Inferior parietal cortex (tissue), 1 donor: ENCODE measurements around the gene RETN.

Experiments
- DNase-seq: peaks from one replicate; pipeline ENCODE4 v3.0.0-alpha.2; 2016; ENCODE audit errors: extremely low spot score

RETN gene

DNA sequence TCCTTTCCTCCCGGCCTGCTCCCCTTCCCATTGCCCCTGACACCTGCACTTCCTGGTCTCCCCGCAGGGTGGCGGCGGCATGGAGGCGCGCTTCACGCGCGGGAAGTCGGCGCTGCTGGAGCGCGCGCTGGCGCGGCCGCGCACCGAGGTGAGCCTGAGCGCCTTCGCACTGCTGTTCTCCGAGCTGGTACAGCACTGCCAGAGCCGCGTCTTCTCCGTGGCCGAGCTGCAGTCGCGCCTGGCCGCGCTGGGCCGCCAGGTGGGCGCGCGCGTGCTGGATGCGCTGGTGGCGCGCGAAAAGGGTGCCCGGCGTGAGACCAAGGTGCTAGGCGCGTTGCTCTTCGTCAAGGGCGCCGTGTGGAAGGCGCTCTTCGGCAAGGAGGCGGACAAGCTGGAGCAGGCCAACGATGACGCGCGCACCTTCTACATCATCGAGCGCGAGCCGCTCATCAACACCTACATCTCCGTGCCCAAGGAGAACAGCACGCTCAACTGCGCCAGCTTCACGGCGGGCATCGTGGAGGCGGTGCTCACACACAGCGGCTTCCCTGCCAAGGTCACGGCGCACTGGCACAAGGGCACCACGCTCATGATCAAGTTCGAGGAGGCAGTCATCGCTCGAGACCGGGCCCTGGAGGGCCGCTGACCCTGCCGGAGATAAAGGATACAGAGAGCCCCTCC lies 13.5 kb downstream of the RETN start:
- DNase-seq: no peak

DNA sequence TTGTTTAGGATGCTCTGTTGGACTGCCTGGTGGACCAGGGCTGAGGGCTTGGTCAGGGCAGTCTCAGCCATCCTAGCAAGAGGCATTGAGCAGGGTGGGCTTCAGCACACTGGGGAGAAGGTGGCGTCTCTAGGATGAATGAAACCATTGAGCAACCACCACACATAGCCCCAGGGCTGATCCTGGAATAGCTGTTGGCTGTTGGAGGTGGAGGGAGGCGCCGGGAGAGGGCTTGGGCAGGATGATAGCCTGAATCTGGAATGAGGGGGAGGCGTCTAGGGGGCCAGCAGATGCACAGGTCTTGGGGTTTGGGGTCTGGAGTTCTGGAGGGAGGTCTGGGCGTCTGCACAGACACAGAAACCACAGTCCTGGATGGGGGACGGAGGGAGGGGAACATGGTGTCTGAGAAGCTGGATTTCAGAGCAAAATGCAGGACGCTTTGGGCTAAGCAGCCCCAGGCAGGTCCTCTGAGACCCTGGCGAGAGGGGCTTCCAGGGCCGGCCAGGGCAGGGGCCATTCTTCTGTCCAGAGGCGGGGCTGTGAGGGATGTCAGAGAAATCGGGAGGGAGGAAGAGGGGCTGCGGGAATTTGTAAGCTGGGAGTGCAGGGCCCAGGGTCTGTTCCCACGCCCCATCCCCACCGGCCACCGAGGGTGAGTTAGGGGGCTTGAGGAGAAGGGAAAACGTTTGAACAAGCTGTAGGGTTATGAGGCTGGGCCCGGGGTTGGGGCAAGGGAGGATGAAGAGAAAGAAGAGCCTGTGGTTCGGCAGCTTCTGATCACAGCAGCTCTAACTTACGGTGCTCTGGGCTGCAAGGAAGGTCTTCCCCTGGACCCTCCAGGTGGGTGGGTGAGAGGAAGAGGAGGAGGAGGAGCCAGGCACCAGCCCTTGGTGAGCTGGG lies 16.9 kb downstream of the RETN start:
- no peak for DNase-seq

DNA sequence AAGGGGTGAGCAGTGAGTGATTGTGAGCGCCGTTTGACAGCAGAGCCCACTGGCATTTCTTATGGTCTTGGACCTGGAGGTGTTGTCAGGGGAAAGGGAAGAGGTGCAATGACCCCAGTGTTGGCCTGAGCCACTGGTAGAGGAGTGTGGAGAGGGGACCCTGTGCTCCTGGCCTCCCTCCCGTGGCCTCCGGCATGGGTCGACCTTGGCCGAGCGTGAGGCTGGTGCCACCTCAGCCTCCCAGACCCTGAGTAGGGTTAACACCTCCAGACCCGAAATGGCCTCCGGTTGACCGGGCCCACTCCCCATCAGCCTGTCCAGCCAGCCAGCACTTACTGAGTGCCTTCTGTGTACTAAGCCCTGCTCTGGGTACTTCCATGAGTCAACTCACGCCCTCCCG lies 18.3 kb downstream of the RETN start:
- no peak for DNase-seq

DNA sequence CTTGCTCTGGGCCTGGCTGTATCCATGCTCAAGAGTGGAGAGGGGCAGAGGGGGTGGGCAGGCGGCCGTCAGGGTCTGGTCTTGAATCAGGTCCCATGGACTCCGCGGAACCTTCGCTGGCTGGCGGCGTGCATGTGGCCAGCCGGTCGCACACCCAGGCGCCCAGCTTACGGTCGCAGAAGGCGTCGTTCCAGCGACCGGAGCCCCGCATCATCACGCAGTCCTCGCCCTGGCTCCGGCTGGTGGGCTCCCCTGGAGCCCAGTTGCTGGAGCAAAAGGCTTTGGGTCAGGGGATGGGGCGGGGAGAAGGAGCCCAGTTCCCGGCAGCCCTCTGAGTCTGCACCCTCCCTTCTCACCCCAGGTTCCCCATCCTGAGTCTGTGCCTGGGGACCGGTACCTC lies 20.3 kb downstream of the RETN start:
- no peak for DNase-seq

DNA sequence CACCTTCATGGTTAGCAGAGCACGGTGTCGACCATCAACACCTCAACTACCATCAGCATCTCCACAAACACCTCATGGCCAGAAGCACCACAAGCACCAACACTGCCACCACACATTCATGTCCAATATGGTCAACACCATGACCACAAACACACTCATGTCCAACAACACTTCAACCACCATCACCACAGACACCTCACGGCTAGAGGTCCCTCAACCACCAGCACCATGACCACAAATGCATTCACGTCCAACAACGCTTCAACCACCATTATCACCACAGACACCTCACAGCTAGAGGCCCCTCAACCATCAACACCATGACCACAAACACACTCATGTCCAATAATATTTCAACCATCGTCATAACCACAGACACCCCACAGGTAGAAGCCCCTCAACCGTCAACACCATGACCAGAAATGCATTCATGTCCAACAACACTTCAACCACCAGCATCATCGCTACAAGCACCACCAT lies 22.0 kb downstream of the RETN start:
- DNase-seq: no peak

DNA sequence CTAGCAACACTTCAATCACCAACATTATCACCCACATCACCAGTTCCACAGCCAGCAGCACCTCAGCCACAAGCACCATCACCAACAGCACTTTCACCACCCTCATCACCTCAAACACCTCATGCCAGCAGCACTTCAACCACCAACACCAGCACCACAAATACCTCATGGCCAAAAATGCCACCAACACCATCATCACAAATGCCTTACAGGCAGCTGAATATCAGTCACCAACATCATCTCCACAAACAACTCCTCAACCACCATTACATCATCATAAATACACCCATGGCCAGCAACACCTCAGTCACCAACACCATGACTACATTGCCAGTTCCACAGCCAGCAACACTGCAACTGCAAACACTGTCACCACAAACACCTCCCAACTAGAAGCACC lies 22.6 kb downstream of the RETN start:
- DNase-seq: no peak

DNA sequence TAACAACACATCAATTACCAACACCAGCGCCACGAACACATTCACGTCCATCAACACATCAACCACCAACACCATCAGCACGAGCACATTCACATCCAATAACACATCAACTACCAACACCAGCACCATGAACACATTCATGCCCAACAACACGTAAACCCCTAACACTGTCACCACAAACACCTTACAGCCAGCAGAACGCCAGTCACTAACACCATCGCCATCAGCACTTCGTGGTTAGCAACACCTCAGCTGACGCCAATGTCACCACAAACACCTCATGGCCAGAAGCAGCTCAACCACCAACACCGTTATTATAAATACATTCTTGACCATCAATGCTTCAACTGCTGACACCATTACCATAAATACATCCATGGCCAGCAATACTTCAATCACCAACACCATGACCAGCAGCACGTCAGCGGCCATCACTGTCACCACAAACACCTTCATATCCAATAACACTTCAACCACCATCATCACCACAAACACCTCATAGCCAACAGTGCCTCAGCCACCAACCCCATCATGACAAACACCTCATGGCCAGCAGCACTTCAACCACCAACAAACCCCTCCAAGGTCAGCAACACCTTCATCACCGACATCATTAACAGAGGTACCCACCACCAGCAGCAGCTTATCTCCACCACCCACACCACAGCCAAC lies 23.7 kb downstream of the RETN start:
- no peak for DNase-seq

DNA sequence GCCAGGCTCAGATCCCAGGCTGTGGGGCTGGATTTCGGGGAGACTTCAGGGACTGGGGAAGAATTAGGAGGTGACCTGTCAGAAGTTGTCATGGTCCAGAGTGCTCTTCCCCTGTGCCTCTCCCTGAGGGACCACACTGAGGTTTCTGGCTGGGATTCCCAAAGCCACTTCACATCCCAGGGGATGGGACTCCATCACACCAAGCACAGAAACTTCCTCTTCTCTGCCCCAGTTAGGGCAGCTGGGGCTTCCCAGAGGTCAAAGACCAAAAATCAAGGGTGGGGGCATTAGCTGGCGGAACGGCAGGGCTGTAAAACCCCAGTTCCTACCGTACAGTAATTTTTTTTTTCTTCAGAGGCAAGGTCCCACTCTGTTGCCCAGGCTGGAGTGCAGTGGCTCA lies 25.6 kb downstream of the RETN start:
- DNase-seq: no peak

DNA sequence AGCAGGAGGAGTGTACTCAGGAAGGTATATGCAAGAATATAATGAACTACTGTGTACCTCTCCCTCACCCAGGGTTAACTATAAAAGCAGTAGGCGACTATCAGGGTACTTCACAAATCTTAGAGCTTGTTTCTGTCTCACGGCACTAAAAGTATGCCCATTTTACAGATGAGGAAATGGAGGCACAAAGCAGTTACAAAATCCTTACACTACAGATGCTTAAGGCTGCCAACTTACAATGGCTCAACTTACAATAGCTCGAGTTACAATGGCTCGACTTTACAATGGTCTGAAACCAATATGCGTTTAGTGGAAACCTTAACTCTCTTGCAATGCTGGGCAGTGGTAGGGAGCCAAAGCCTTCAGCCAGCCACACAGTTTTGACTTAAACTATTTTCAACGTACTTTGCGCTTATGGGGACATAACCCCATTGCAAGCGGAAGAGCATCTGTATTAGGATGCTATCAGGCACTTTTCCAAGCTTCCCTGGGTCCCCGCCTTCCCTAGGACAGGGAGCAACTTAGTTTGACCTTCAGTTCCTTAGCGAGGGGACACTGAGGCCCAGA lies 29.0 kb downstream of the RETN start:
- DNase-seq: no peak

DNA sequence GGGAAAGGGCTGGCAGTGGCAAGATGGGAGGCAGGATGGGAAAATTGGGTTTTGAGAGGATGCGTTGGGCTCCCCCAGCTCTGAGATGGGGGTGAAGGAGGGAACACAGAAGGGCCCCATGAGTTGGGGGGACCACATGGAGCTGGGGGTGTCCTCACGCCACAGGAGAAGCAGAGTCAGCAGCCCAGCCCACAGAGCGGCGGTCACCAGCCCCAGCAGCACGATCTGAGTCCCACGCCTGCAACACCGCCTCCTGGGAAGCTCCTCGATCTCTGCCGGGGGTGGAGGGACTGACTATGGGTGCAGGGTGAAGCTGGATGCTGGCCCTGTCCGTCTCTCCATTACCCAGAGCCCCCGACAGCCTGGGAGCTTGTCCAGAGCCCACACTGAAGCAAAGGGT lies 29.7 kb downstream of the RETN start:
- DNase-seq: no peak

DNA sequence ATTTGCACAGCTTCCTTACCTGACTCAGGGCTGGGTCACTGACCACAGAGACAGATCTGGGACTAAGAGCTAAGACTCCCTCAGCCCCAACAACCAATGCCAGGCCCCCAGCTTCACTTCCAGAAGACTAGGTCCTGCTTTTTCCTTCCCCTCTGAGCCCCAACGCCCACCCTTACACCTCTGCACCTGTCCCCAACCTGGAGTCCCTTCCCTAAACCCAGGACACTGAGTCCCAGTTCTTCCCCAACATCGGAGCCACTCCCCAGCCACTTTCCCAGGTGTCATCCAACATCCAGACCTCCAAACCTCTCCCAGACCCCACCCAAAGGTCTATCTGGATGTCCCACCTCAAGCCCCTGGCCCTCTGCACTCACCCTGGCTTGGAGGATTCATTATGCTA lies 30.2 kb downstream of the RETN start:
- DNase-seq: no peak

DNA sequence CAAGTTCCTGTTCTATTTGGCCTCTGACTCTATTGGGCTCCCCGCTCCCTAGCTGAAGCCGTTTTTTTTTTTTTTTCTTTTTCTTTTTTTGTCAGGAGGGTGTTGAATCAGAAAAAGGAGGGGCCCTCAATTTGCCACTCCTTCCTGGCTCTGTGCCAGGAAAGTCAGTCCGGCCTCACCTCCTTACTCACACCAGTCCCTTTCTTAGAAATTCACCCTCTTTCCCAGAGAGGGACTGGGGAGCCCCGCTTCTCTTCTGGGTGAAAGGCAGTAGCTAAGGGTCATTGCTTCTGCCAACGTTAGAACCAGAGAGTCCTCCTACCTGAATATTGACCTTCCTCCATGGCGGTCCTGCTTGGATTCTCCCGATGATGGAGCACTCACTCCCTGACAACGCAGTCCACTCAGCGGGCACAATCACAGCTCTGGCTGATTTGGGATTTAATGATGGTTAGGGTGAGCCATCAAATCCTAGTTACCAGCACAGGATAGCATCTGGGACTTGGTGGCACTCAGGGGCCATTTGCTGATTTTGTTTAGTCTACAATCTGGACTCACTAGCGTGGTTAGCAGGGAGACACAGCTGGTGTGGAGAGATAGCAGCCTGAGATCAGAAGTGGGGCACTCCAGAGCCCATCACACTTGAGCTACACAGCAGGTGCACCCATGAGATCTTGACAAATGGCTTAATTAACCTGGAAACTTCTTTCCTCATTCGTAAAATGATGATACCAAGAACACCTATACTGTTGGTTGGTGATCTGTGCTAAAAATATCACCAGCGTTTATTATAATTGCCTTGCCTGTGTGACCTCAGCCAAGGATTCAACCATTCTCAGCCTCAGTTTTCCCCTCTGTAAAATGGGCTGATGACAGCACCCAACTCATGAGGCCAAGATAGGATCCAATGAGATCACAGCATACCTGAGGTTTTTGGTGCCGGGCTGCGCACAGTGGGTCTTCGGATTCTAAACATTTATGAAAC lies 30.9 kb downstream of the RETN start:
- no peak for DNase-seq

DNA sequence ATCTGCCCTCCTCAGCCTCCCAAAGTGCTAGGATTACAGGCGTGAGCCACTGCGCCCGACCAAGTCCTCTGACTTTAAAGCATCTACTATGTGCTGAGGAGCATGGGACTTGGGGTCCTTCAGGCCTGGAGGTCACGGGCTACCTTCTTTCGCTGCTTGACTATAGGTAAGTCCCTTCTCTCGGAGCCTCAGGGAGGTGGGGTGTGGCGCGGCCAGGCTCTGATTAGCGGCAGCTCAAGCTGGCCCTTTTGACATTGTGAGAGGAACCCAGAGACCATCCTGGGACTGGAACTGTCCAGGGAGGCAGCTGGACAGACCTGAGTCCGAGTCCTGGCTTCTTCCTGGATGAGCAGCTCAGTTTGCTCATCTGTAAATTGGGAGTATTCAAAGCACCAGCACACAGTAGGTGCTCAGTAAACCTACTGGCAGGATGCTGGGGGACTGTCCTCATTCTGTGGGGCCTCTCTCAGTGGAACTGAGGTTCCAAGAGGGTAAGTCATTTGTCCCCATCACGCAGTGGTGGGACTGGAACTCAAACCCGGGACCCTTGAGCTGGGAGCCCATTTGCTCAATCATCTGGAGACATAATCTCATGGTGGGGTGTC lies 32.3 kb downstream of the RETN start:
- DNase-seq: no peak

DNA sequence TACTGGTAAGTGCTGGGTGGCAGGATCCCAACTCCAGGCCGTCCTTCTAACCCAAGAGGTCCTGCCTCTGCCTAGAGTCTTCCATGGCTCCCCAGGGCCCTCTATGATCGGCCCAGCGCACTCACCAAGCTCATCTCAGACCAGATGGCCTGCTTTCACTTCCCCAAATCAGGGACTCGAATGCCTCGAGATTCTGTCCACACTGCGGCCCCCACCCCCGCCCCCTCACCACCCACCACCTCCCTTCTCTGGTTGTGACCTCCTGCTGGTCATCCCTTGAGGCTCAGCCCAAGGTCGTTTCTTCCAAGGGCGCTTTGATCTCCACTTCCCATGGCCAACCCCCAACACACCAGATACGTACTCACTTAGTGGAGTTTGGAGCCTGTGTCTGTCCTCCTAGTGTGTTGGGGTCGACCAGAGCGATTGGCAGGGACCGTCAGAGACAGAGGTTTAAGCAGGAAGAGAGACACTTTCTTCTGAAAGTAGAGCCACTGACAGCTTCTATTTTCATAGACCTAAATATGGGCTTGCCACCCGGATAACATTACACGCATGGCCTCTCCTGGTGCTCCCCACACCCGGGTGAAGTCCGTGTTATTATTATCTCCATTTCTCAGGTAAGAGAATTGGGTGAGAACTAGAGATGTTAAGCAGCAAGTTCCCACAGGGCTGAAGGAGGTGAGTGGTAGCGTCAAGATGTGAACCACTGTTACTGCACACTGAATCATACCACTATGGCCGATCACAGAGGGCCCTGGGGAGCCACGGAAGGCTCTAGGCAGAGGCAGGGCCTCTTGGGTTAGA lies 33.0 kb downstream of the RETN start, which contains the start of gene FCER2:
TSS of gene FCER2 (minus strand) at position 478 of the 804 bp plus-strand sequence. CDS start 2,371 bp downstream, outside the sequence.
- DNase-seq: no peak

DNA sequence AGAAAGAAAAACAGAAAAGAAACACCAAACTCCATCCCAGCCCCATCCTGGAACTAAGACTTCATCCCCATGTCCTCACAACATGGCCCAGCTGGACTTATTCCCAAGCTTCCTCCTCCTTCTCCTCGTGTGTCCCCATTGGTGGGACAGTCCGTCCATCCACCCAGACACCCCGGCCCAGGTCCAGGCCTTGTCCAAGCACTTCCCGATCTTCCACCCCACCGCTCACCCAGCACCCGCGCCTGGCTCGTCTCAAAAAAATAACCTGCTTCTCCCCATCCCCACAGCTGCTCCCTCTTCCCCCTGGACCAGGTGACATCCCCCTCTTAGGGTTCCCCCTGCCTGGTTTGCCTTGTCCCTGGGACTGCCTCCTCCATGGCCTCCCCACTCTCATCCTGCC lies 34.5 kb downstream of the RETN start:
- no peak for DNase-seq

DNA sequence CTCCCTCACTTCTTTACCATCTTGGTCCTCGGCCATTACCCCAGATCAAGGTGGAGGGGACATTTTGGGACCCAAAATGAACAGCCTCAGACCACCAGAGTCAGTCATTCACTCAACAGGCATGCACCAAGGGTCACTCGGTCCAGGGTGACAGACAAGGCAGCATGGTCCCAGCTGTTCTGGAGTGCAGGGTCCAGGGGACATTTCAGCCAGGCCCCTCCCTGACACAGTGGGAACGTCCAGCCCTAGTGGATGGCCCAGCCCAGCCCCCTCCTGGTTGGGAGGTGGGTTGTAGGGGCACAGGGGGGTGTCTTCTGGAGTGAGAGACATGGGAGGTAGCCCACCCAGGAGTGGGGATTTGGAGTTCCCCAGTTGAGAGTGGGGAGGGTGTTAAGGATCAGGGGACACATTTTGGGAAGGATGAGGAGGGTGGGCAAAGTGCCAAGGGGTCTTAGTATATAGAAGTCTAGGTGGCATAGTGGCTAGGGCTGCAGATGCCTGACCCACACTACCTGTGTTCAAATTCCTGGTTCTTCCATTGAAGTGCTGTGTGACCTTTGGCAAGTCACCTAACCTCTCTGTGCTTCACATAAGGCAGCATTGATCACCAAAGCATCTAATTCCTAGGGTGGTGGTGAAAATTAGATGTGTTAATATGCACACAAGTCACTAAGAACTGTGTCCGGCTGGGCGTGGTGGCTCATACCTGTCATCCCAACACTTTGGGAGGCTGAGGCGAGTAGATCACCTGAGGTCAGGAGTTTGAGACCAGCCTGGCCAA lies 35.6 kb downstream of the RETN start:
- DNase-seq: no peak

DNA sequence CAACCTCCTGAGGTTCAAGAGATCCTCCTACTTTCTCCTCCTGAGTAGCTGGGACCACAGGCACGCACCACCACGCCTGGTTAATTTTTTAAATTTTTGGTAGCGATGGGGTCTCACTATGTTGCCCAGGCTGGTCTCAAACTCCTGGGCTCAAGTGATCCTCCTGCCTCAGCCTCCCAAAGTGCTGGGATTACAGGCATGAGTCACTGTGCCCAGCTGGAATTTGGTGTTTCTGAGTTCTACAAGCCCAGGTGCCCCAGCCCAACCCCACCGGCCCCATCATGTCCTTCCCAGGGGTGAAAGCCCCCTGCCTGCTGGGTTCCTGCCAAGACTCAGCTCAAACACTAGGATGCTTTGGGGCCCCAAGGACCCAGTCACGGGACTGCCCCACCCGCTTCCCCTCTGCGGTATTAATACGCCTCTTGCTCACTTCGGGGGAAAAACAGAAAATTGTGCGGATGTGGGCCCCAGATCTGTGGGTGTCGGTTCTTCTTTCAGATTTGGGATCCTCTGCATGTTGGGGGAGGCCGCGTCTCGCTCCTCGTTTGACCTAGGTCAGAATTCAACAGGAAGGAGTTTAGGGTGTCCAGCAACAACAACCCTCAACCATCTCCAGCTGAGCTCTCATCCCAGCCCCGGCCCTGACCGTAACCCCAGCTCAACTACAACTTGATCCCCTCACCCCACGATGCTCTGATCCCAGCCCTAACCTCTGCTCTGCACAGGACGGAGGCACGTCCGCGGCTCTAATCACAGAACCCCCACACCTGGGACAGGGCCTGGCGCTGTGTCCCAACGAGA lies 36.7 kb downstream of the RETN start:
- no peak for DNase-seq
